Endothelial cell of umbilical vein (primary cell): ENCODE results near the gene DIS3L2.

Experiments used
- CTCF ChIP-seq, 2 donors: IDR thresholded peaks; 1 replicate in 1 of 2; 2 replicates in 1 of 2; pipeline ENCODE4 v1.5.1; 2011; ENCODE audit warnings: low read length in 2 of 2, mild to moderate bottlenecking in 2 of 2, moderate library complexity in 2 of 2, control low read depth in 1 of 2, inconsistent platforms in 1 of 2, low read depth in 1 of 2; ENCODE audit not compliant: insufficient read depth in 1 of 2; ENCODE audit errors: extremely low read depth in 1 of 2
- EZH2 ChIP-seq: IDR thresholded peaks from 2 replicates; pipeline ENCODE4 v1.6.1; 2012; ENCODE audit warnings: borderline replicate concordance, low read depth, mild to moderate bottlenecking, moderate library complexity, low read length, inconsistent platforms; ENCODE audit not compliant: severe bottlenecking
- GATA2 ChIP-seq: IDR thresholded peaks from 2 replicates; pipeline ENCODE4 v1.7.0; 2011; ENCODE audit warnings: low read depth, mild to moderate bottlenecking, moderate library complexity, mixed read lengths, low read length; ENCODE audit not compliant: insufficient read length, insufficient read depth
- JUN ChIP-seq: IDR thresholded peaks from 2 replicates; pipeline ENCODE4 v1.6.1; 2011; ENCODE audit warnings: borderline replicate concordance, low read depth; ENCODE audit not compliant: insufficient read length, insufficient read depth
- MAX ChIP-seq: IDR thresholded peaks from 2 replicates; pipeline ENCODE4 v1.6.1; 2011; ENCODE audit not compliant: insufficient read depth, insufficient read length
- MYC ChIP-seq: IDR thresholded peaks from one replicate; pipeline ENCODE4 v1.6.1; 2011; ENCODE audit warnings: mild to moderate bottlenecking, low read depth, low read length
- POLR2A ChIP-seq: IDR thresholded peaks from 2 replicates; pipeline ENCODE4 v1.6.1; 2012; ENCODE audit warnings: low read depth, mild to moderate bottlenecking, control low read depth, low read length
- POLR2AphosphoS5 ChIP-seq: IDR thresholded peaks from 2 replicates; pipeline ENCODE4 v1.6.1; 2012; ENCODE audit warnings: low read depth, mild to moderate bottlenecking, control low read depth, low read length, moderate library complexity; ENCODE audit not compliant: insufficient read depth

GRCh38 chr2:231925303-231926179 is 36.0 kb upstream of the DIS3L2 start:
- peak; percentile 82 to 88 for TF ChIP-seq CTCF (IDR thresholded peaks at IDR 0.05; ENCODE audit: extremely low read depth in 1 of 2, insufficient read depth in 1 of 2, low read depth in 1 of 2, low read length in 2 of 2)
- TF ChIP-seq MYC, result no peak
- no peak for TF ChIP-seq POLR2A
- no peak for TF ChIP-seq EZH2
- no peak for TF ChIP-seq POLR2AphosphoS5
- no peak for TF ChIP-seq JUN
- no peak for TF ChIP-seq GATA2
- no peak for TF ChIP-seq MAX
